GM10248 (cell line): ENCODE results near the gene MDN1.

Experiments
- CTCF ChIA-PET: fragments of 300-600 bp; sonication (Branson Sonifier 250); formaldehyde crosslinking; extraction: SDS; loops from one replicate; lab custom pipeline; 2021; ENCODE audit warnings: antibody characterized with exemption; lab: Yijun Ruan, JAX
- POLR2A ChIA-PET: fragments of 350-650 bp; sonication (Branson Sonifier 250); formaldehyde crosslinking; extraction: SDS; loops from one replicate; lab custom pipeline; 2020; ENCODE audit warnings: antibody characterized with exemption; lab: Yijun Ruan, JAX
- DNase-seq: peaks from one replicate; pipeline ENCODE4 v3.0.0; 2012; ENCODE audit errors: extremely low spot score
- TF ChIP-seq, protein P1 (sequence below): IDR thresholded peaks from 2 replicates; pipeline ENCODE4 v1.5.1; 2012; ENCODE audit warnings: mild to moderate bottlenecking, low read depth; ENCODE audit errors: extremely low read depth, missing control alignments, control extremely low read depth

MDN1 gene

DNA sequence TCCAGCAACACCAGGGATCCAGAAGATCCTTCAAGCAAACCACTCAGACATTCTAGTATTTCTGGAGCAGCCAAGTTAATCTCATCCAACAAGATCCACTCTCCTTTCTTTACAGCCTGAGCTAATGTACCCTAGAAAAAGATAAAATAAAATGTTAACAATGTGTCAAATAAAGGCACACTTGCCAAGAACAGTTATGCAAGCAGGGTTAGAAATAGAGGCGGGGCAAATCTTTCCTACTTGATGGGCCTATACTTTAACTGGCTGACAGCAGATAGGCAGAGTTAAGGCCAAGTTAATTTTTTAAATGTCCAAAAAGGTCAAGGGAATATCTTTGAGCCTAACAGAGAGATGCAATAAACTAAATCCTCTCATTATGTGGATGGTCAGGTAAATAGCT is 60.8 kb downstream of the MDN1 start:
- no peak for DNase-seq
- CTCF ChIA-PET = interaction anchor here (1.0 kb wide), 1 partner anchor 11 kb away, joined by 3 read pairs; no protein-coding TSS in a partner anchor
- TF ChIP-seq, protein P1, sequence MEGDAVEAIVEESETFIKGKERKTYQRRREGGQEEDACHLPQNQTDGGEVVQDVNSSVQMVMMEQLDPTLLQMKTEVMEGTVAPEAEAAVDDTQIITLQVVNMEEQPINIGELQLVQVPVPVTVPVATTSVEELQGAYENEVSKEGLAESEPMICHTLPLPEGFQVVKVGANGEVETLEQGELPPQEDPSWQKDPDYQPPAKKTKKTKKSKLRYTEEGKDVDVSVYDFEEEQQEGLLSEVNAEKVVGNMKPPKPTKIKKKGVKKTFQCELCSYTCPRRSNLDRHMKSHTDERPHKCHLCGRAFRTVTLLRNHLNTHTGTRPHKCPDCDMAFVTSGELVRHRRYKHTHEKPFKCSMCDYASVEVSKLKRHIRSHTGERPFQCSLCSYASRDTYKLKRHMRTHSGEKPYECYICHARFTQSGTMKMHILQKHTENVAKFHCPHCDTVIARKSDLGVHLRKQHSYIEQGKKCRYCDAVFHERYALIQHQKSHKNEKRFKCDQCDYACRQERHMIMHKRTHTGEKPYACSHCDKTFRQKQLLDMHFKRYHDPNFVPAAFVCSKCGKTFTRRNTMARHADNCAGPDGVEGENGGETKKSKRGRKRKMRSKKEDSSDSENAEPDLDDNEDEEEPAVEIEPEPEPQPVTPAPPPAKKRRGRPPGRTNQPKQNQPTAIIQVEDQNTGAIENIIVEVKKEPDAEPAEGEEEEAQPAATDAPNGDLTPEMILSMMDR = no peak
- POLR2A ChIA-PET = no interaction called here

DNA sequence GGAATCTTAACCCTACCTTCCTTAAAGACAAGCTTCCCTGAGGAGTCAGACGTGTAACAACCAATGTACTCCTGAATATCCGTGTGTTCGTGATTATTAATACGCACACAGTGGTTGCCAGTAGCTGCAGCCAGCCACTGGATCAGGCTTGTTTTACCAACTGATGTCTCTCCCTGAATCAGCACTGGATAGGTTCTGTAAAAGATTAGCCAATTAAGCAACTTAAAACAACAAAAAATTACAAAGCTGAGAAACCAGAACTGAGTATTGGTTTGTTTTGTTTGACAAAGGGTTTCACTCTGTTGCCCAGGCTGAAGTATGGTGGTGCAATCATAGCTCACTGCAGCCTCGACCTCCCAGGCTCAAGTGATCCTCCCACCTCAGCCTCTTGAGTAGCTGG is 69.3 kb downstream of the MDN1 start:
- no peak for DNase-seq
- TF ChIP-seq, protein P1 = no peak
- POLR2A ChIA-PET = no interaction called here
- CTCF ChIA-PET = interaction anchor here (0.9 to 1.3 kb wide), 4 partner anchors 9 to 379 kb away, joined by 3 to 5 read pairs (median 3); no protein-coding TSS in a partner anchor

DNA sequence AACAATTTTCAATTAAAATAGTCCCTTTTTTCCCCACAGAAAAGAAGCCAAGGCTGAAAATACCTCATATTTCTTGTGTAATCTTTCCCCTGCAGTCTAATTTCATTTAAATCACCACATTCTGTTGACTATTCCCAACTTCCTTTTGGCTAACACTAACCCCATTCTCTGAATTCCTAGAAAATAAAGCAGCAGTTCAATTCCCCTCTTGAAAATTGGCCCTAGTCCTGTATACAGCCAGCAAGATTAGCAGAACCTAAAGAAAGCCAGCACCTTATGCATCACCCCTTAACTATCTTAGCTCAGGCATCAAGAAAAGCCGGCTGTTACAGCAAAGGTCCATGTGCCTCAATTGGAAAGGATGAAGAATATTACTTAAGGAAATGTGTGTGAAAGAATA is 69.7 kb downstream of the MDN1 start:
- TF ChIP-seq, protein P1 = no peak
- ChIA-PET CTCF (interaction anchor here (0.9 to 1.3 kb wide), 4 partner anchors 8 to 378 kb away, joined by 3 to 5 read pairs (median 3); no protein-coding TSS in a partner anchor), POLR2A (no interaction called here)
- DNase-seq = no peak

DNA sequence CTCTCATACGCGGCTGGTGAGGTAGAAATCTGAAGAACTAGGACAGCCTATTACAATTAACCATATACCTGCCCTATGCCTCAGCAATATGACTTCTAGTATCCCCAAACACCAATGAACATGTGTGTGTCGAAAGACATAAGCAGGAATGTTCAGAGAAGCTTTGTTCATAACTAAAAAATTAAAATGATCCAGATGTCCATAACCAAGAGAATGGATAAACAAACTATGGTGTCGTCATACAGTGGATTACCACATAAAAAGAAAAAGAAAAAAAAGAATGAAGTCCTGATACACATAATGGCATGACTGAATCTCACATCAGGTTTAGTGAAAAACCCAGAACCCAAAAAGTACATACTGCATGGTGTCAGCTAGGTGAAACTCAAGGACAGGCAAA is 73.9 kb downstream of the MDN1 start:
- TF ChIP-seq, protein P1 = no peak
- ChIA-PET CTCF (interaction anchor here (1.6 kb wide), 1 partner anchor 10 kb away, joined by 5 read pairs; no protein-coding TSS in a partner anchor), POLR2A (no interaction called here)
- no peak for DNase-seq

DNA sequence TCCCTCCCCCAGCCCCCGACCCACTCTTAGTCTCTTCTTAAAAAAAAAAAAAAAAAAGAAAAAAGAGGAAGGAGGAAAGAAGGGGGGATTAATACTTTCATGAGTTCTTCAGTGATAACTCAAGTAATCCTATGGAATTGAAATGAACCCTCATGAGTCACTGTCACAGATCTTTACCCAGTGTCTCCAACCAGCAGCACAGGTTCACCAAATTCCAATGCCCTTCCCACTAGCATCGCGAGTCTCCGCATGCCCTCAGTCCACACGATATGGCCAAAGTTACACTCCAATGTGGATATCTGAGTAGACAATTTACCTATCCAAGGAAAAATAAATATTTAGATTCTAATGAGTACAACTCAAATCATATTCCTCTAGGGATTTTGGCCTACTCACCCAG is 74.5 kb downstream of the MDN1 start:
- DNase-seq = no peak
- TF ChIP-seq, protein P1 = no peak
- ChIA-PET CTCF (no interaction called here), POLR2A (no interaction called here)

DNA sequence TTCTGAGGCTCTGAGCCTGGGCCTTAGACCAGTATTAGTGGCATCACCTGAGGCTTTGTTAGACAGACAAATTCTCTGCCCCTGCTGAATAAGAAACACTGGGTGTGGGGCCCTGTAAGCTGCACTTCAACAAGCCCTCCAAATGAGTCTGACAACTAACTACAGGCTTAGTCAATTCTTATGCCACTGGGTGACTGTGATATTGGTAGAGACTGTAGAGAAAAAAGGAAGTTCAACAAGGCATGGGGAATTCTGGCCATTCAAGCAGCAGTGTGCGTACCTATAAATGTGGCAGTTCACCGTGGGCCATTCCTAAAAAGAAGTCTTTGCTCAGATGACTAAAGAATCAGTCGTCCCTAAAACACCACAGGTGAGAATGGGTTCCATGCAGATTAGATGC is 82.7 kb downstream of the MDN1 start:
- ChIA-PET CTCF (no interaction called here), POLR2A (no interaction called here)
- DNase-seq = no peak
- TF ChIP-seq, protein P1 = no peak

DNA sequence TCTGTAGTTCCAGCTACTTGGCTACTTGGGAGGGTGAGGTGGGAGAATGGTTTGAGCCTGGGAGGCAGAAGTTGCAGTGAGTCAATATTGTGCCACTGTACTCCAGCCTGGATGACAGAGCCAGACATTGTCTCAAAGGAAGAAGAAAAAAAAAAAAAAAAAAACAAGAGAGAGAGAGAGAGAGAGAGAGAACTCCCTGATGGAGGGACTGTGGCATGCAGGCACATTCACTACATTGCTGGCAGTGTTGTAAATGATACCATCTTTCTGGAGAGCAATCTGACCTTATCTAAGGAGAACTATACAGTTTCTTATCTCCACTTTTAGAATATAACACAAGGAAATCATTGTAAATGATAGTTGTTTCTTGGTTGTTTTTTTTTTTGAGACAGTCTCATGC is 85.1 kb downstream of the MDN1 start:
- ChIA-PET POLR2A (no interaction called here), CTCF (interaction anchor here (1.8 kb wide), 1 partner anchor 8 kb away, joined by 4 read pairs; no protein-coding TSS in a partner anchor)

More for the DNA sequence above, 85.1 kb downstream of the MDN1 start:
- DNase-seq = no peak
- TF ChIP-seq, protein P1 = no peak
